GM21717 (cell line): Measurements from ENCODE around the gene ORM2.

ENCODE experiments used
- ATAC-seq: cut with Tn5 transposase; IDR thresholded peaks from one replicate; pipeline ENCODE4 v1.9.1; 2021; ENCODE audit warnings: mild to moderate bottlenecking, moderate library complexity; ENCODE audit not compliant: unreplicated experiment

The ORM2 gene

GRCh38 chr9:114291886-114292590 lies 37.6 kb upstream of the ORM2 start:
- no peak for ATAC-seq

- no peak for ATAC-seq
These were observed 35.0 kb upstream of the ORM2 start for GRCh38 chr9:114294664-114295063.

GRCh38 chr9:114296338-114296737 lies 33.3 kb upstream of the ORM2 start:
- no peak for ATAC-seq

GRCh38 chr9:114299286-114300152 lies 30.1 kb upstream of the ORM2 start:
- no peak for ATAC-seq

- no peak for ATAC-seq
These were observed 29.4 kb upstream of the ORM2 start for GRCh38 chr9:114300153-114300845.

GRCh38 chr9:114300846-114301797 lies 28.5 kb upstream of the ORM2 start:
- no peak for ATAC-seq

GRCh38 chr9:114301798-114302565 lies 27.7 kb upstream of the ORM2 start:
- ATAC-seq: no peak

- no peak for ATAC-seq
These were observed 26.9 kb upstream of the ORM2 start for GRCh38 chr9:114302727-114303126.

GRCh38 chr9:114303571-114303970 lies 26.1 kb upstream of the ORM2 start:
- ATAC-seq: no peak

GRCh38 chr9:114303977-114304376 lies 25.7 kb upstream of the ORM2 start:
- no peak for ATAC-seq

- ATAC-seq: no peak
These were observed 25.1 kb upstream of the ORM2 start for GRCh38 chr9:114304416-114305188.

GRCh38 chr9:114307899-114308267 lies 21.8 kb upstream of the ORM2 start:
- ATAC-seq: no peak

- no peak for ATAC-seq
These were observed 21.2 kb upstream of the ORM2 start for GRCh38 chr9:114308361-114308950.

GRCh38 chr9:114309096-114309495 lies 20.6 kb upstream of the ORM2 start:
- ATAC-seq: no peak

- no peak for ATAC-seq
These were observed 18.9 kb upstream of the ORM2 start for GRCh38 chr9:114310471-114311450.

- ATAC-seq: no peak
These were observed 17.8 kb upstream of the ORM2 start for GRCh38 chr9:114311571-114312512.
